Stimulated activated CD8-positive, alpha-beta memory T cell treated with anti-CD3 and anti-CD28 coated beads, Interleukin-2, amount 100 ng/mL, for 48 hours (primary cell): ENCODE measurements around the gene B4GAT1.
A peak's percentile ranks its signal among the peaks of the same experiment; 100 is the strongest.
"Not testable (repeated sequence)": the region's sequence is repeated elsewhere in the genome, so short reads cannot be mapped to it uniquely, and the experiment has no call there.

Experiments
- DNase-seq, 2 donors: peaks; one replicate each; pipeline ENCODE4 v3.0.0-alpha.2; 2020; ENCODE audit warnings: low read depth in 2 of 2

Gene B4GAT1

GRCh38 chr11:66322732-66323427 lies 24.5 kb downstream of the B4GAT1 start:
- DNase-seq: no peak

- DNase-seq: no peak
These were observed 25.8 kb downstream of the B4GAT1 start for GRCh38 chr11:66321606-66322005.

GRCh38 chr11:66320748-66321147 lies 26.7 kb downstream of the B4GAT1 start:
- not testable (repeated sequence) for DNase-seq

DNA sequence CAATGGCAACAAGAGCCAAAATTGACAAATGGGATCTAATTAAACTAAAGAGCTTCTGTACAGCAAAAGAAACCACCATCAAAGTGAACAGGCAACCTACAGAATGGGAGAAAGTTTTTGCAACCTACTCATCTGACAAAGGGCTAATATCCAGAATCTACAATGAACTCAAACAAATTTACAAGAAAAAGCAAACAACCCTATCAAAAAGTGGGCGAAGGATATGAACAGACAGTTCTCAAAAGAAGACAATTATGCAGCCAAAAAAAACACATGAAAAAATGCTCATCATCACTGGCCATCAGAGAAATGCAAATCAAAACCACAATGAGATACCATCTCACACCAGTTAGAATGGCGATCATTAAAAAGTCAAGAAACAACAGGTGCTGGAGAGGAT lies 27.1 kb downstream of the B4GAT1 start:
- DNase-seq: not testable (repeated sequence)

DNA sequence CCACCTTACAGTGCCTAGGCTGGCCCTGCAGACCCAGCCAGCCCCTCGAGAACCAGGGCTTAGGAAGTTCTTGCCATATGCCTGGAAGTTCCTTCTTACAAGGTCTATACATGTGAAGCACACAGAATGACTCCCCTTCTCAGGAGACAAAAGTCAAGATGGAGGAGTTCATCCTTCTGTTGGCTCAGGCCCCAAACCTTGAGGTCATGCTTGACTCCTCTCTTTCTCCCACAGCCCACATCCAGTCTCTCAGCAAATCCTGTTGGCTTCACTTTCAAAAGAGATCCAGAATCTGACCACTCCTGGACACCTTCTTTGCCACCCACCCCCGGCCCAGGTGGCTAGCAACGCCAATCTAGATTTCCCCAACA lies 28.8 kb downstream of the B4GAT1 start:
- DNase-seq: no peak

- peak in 1 of 2 donors; percentile 56 for DNase-seq
These were observed 29.5 kb downstream of the B4GAT1 start for GRCh38 chr11:66317723-66318599.

DNA sequence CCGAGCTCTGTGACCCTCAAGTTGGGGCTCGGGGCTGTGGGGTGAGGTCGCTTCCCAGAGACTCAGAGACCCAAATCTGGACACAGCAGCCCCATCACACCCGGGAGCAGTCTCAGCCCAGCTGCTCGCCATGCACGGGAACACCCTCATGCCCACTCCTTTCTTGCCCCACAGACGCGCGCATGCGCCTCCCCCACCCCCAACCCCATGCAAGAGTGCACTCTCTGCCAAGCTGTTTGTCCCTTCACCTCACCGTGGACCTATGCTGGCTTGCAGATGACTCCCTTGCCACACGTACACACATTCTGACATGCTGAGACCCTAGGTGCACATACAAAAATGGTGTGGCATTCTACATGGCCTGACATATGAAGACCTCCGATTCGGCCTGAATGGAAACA lies 30.1 kb downstream of the B4GAT1 start:
- peak in 1 of 2 donors; percentile 44 for DNase-seq

GRCh38 chr11:66316849-66317251 lies 30.6 kb downstream of the B4GAT1 start, which contains the start of gene CD248:
Gene CD248 (minus strand): TSS chr11:66317044. CDS start chr11:66317027, 17 bp downstream.
- no peak for DNase-seq

- DNase-seq: no peak
These were observed 31.3 kb downstream of the B4GAT1 start for GRCh38 chr11:66315921-66316811.

- DNase-seq: no peak
These were observed 31.9 kb downstream of the B4GAT1 start for GRCh38 chr11:66315498-66315885.

GRCh38 chr11:66314561-66315497 lies 32.6 kb downstream of the B4GAT1 start:
- DNase-seq: no peak

GRCh38 chr11:66314186-66314501 lies 33.3 kb downstream of the B4GAT1 start:
- no peak for DNase-seq

GRCh38 chr11:66313321-66314185 lies 33.9 kb downstream of the B4GAT1 start:
- DNase-seq: no peak

GRCh38 chr11:66312549-66313320 lies 34.7 kb downstream of the B4GAT1 start:
- DNase-seq: peak; percentile 90 to 95

DNA sequence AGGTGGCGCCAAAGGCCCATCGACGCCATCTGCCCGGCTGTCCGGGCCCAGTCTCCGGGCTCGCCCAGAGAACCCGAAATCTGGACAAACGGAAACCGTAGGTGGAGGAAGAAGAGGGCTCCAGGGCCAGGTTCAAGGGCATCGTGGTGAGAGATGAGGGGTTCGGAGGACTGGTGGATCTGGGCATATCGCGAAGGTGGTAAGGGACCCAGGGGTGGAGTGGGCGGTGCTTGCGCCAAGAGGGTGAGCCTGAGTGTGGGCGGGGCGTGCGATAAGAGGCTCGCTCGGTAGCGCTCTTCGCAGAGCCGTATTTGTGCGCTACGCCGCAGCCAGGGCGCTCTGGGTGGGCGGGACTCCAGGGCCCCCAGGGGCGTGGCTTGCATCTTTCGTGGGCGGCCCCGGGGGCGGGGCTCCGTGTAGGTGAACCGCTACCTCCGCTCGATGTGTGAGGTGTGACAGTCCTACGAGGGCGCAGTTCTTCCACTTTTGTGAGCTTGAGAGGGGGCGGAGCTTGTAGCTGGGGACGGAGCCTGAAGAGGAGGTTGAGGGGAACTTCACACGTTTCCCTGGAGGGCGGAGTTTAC lies 35.4 kb downstream of the B4GAT1 start:
- peak; percentile 94 to 96 for DNase-seq

DNA sequence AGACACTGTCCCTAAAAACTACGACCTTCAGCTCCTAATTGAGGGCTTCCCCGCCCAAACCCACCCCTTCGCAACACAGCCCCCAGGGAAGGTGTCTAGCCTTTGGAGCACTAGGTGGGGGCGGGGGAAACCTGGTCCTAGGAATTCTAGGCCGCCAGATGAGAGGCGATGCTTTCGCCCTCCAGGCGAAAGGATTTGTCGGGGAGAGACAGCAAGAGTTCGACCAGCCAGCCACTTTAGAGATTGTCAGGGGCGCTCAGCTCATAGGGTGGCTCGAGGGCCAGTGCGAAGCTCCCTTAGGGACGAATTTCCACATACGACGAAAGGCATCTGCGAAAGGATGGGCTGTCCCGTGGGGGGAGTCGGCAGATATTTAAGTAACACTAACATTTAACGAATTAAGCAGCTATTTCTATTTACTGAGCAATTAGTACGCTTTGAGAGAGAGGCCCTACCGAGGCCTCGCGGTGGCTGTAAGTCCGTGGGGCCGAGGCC lies 35.9 kb downstream of the B4GAT1 start:
- DNase-seq: no peak

DNA sequence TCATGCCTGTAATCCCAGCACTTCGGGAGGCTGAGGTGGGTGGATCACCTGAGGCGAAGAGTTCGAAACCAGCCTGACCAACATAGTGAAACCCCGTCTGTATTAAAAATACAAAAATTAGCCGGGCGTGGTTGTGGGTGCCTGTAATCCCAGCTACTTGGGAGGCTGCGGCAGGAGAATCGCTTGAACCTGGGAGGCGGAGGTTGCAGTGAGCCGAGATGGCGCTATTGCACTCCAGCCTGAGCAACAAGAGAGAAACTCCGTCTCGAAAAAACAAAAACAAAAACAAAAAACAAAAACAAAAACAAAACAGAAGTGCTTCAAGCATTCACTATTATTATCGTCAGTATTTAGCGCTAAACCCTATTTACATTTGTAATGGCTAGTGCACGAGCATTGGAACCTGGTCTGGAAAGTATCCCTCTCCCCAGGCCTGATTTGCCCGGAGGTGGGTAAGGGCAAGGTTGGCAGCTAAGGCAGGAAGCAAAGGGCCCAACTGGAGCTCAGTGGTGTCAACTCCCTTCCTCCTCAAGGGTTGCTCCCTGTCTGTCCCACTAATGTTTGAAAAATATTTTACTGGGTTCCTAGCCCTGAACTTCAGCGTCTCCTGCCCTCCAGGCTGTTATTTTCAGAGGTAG lies 36.5 kb downstream of the B4GAT1 start:
- not testable (repeated sequence) for DNase-seq

- DNase-seq: no peak
These were observed 37.1 kb downstream of the B4GAT1 start for GRCh38 chr11:66310324-66310723.
